ENCODE measurements around the gene AASDHPPT. TPM values are rescaled to one million over a fixed set of nuclear protein-coding genes. Genes with fewer than 3 reads are reported as not detected.

The AASDHPPT gene
- polyA plus RNA-seq (2012; rRNA removed) = 17.3 and 19.1 TPM in 2 replicates
- 23.2 and 29.3 TPM in 2 replicates for polyA plus RNA-seq (2012; cell fraction: cytosol; rRNA removed)
- polyA plus RNA-seq (2012; cell fraction: nucleus; rRNA removed) = 10.4 and 11.8 TPM in 2 replicates

DNA sequence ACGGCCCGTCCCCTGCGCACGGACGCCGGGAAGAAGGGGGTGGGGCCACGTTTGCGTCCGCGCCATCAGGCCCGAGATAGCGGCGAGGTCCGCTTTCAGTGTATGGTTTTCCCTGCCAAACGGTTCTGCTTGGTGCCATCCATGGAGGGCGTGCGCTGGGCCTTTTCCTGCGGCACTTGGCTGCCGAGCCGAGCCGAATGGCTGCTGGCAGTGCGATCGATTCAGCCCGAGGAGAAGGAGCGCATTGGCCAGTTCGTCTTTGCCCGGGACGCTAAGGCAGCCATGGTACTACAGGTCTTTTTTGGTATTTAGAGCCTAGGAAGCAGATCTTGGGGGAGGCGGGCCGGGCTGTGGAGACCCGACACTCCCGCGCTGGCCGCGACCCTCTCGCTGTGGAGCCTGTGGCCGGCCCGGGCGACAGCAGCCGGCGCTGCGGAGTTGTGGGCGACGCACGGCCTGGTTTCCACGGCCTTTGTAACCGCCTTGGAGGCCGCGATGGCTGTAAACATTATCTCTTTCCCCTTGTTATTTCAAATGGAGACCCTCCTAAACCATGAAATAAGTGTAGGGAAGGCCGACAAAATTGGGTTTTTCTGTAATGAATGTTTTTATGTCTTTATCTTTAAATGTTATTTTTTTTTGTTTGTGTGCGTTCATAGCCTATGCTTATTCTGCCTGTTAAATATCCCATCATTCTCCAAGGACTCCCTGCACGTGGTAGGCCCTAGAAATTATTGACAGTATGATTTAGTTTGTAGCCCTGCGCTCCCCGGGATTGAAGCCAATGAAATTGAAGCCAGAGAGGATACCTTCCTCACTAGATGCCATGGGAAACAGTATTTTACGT lies at the start of gene AASDHPPT:
AASDHPPT (plus strand) TSS at position 54 of the 847 bp plus-strand sequence; CDS start at position 103, 49 bp downstream.
- Histone ChIP-seq H3K36me3 (replicated peaks in 1 of 2; ENCODE audit: control insufficient read depth in 1 of 2, insufficient read depth in 2 of 2, low read length in 1 of 2) (peaks cover 32% of the 10 kb centered on the region in 2 experiments), H3K4me3 (ENCODE audit: low read depth in 2 of 2, low read length in 1 of 2) (peak within 1 kb of the TSS; percentile 94 to 97), H3K9me2 (no peaks in the 10 kb centered on the region), H3K9me3 (no peaks in the 10 kb centered on the region), H3K4me1 (ENCODE audit: control insufficient read depth in 1 of 2, insufficient read depth in 2 of 2, low read depth in 1 of 2, low read length in 1 of 2) (peaks cover 8 to 13% of the 10 kb centered on the region in 2 experiments; a peak in 3 of 4 replicates), H3F3A (replicated peaks; ENCODE audit: insufficient read depth) (no peaks in the 10 kb centered on the region), H3K27me3 (ENCODE audit: insufficient read depth) (no peaks in the 10 kb centered on the region), H3K9ac (peak within 1 kb of the TSS; percentile 98), H3K27ac (ENCODE audit: low read depth in 2 of 2, low read length in 1 of 2) (peak within 1 kb of the TSS; percentile 95 to 98), H4K20me1 (ENCODE audit: insufficient read depth) (peaks cover 7% of the 10 kb centered on the region), H3K79me2 (ENCODE audit: insufficient read depth) (peaks cover 47% of the 10 kb centered on the region), H3K4me2 (peak within 1 kb of the TSS; percentile 92), H2AFZ (ENCODE audit: low read depth) (peak within 1 kb of the TSS; percentile 97)
- WGBS (ENCODE audit: low lambda C conversion rate) = 1% methylated on average over 25 of the region's 55 CpGs
- CTCF ChIA-PET = interaction anchor here (0.6 to 1.0 kb wide), 5 partner anchors 49 to 673 kb away, joined by 3 to 4 read pairs (median 3); no protein-coding TSS in a partner anchor
- POLR2A ChIA-PET = no interaction called here
- peak; percentile 24 for DNase-seq
- TF ChIP-seq GATA2 (CRISPR knock-in tag; IDR thresholded peaks at IDR 0.05) = no peak
- TF ChIP-seq SMC3 (IDR thresholded peaks at IDR 0.05; ENCODE audit: low read depth, low read length) = no peak
- TF ChIP-seq FOXJ3 (CRISPR knock-in tag; IDR thresholded peaks at IDR 0.05) = no peak
- no peak for TF ChIP-seq ZBTB33 (IDR thresholded peaks at IDR 0.05; ENCODE audit: borderline replicate concordance, low read depth)
- no peak for TF ChIP-seq TEAD4 (IDR thresholded peaks at IDR 0.05; ENCODE audit: borderline replicate concordance, insufficient read depth)
- TF ChIP-seq, protein P1, sequence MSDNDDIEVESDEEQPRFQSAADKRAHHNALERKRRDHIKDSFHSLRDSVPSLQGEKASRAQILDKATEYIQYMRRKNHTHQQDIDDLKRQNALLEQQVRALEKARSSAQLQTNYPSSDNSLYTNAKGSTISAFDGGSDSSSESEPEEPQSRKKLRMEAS (IDR thresholded peaks at IDR 0.05; ENCODE audit: low read depth) = peak; percentile 92
- TF ChIP-seq, protein P2, sequence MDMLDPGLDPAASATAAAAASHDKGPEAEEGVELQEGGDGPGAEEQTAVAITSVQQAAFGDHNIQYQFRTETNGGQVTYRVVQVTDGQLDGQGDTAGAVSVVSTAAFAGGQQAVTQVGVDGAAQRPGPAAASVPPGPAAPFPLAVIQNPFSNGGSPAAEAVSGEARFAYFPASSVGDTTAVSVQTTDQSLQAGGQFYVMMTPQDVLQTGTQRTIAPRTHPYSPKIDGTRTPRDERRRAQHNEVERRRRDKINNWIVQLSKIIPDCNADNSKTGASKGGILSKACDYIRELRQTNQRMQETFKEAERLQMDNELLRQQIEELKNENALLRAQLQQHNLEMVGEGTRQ (IDR thresholded peaks at IDR 0.05; ENCODE audit: borderline replicate concordance, low read depth, low read length) = no peak
- peak; percentile 82 for TF ChIP-seq YY1 (IDR thresholded peaks at IDR 0.05; ENCODE audit: low read depth)
- TF ChIP-seq RCOR1 (IDR thresholded peaks at IDR 0.05; ENCODE audit: low read length) = no peak
- TF ChIP-seq POLR2AphosphoS5 (IDR thresholded peaks at IDR 0.05; ENCODE audit: low read depth, low read length) = peak; percentile 80
- no peak for TF ChIP-seq PBX3 (IDR thresholded peaks at IDR 0.05)
- no peak for TF ChIP-seq EZH2phosphoT487 (IDR thresholded peaks at IDR 0.05; ENCODE audit: borderline replicate concordance, low read depth)
- TF ChIP-seq CTCF (IDR thresholded peaks at IDR 0.05) = no peak
- no peak for TF ChIP-seq NFIC (IDR thresholded peaks at IDR 0.05; ENCODE audit: borderline replicate concordance)
- no peak for TF ChIP-seq RAD21 (IDR thresholded peaks at IDR 0.05; ENCODE audit: low read length)
- TF ChIP-seq FOSL2 (IDR thresholded peaks at IDR 0.05; ENCODE audit: borderline replicate concordance, low read depth) = no peak
- no peak for TF ChIP-seq JUND (IDR thresholded peaks at IDR 0.05)
- TF ChIP-seq MXI1 (IDR thresholded peaks at IDR 0.05; ENCODE audit: low read depth, low read length) = peak; percentile 97
- TF ChIP-seq, protein P3, sequence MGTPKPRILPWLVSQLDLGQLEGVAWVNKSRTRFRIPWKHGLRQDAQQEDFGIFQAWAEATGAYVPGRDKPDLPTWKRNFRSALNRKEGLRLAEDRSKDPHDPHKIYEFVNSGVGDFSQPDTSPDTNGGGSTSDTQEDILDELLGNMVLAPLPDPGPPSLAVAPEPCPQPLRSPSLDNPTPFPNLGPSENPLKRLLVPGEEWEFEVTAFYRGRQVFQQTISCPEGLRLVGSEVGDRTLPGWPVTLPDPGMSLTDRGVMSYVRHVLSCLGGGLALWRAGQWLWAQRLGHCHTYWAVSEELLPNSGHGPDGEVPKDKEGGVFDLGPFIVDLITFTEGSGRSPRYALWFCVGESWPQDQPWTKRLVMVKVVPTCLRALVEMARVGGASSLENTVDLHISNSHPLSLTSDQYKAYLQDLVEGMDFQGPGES (IDR thresholded peaks at IDR 0.05; ENCODE audit: low read depth, low read length) = no peak
- TF ChIP-seq CHD2 (IDR thresholded peaks at IDR 0.05; ENCODE audit: low read length, partially characterized antibody) = no peak
- TF ChIP-seq SIN3A (IDR thresholded peaks at IDR 0.05; ENCODE audit: borderline replicate concordance, low read depth, low read length) = no peak
- no peak for TF ChIP-seq MEF2A (IDR thresholded peaks at IDR 0.05; ENCODE audit: borderline replicate concordance, low read depth)
- TF ChIP-seq ELF1 (IDR thresholded peaks at IDR 0.05) = no peak
- TF ChIP-seq, protein P4, sequence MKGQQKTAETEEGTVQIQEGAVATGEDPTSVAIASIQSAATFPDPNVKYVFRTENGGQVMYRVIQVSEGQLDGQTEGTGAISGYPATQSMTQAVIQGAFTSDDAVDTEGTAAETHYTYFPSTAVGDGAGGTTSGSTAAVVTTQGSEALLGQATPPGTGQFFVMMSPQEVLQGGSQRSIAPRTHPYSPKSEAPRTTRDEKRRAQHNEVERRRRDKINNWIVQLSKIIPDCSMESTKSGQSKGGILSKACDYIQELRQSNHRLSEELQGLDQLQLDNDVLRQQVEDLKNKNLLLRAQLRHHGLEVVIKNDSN (IDR thresholded peaks at IDR 0.05; ENCODE audit: borderline replicate concordance, low read depth) = 0 out of 2 replicates have a peak, but pooled peaks have one; percentile 8
- no peak for TF ChIP-seq RFX5 (IDR thresholded peaks at IDR 0.05; ENCODE audit: low read length)
